SK-N-DZ (cell line): ENCODE results near the gene NEB.

Experiments used
- DNase-seq: peaks from one replicate; pipeline ENCODE4 v3.0.0-alpha.2; 2015; ENCODE audit warnings: low spot score

Gene NEB

DNA sequence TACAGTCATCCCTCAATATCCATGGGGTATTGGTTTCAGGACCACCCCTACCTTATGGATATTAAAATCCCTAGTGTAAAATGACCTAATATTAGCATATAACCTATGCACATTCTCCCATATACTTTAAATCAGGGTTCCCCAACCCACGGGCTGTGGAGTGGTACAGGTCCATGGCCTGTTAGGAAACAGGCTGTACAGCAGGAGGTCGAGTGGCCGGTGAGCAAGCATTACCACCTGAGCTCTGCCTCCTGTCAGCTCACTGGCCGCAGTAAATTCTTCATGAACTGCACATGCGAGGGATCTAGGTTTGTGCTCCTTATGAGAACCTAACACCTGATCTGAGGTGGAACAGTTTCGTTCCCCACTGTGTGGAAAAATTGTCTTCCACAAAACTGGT, 250.7 kb downstream of the NEB start:
- no peak for DNase-seq

- no peak for DNase-seq
Observed at GRCh38 chr2:151482171-151482725, 252.0 kb downstream of the NEB start.

- DNase-seq: no peak
Observed at GRCh38 chr2:151481744-151482143, 252.5 kb downstream of the NEB start.

DNA sequence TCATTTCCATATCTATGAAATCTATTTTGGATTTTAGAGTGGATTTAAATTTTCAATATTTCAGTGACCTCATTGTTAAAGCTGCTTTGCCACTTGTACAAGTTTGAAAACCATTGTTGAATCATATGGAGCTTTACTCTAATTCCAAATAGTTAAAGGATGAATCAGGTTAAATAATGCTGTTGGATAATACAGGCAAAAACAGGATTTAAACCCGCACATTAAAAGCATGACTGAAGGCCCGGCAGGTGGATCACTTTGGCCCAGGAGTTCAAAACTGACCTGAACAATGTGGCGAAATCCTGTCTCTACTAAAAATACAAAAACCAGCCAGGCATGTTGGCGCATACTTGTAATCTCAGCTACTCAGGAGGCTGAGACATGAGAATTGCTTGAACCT, 256.3 kb downstream of the NEB start:
- no peak for DNase-seq

- DNase-seq: no peak
Observed at GRCh38 chr2:151476287-151476686, 258.0 kb downstream of the NEB start.

GRCh38 chr2:151475071-151475470, 259.2 kb downstream of the NEB start:
- no peak for DNase-seq

- DNase-seq: no peak
Observed at GRCh38 chr2:151472966-151473365, 261.3 kb downstream of the NEB start.

- DNase-seq: no peak
Observed at GRCh38 chr2:151470556-151470955, 263.7 kb downstream of the NEB start.

- no peak for DNase-seq
Observed at GRCh38 chr2:151465771-151466170, 268.5 kb downstream of the NEB start.

DNA sequence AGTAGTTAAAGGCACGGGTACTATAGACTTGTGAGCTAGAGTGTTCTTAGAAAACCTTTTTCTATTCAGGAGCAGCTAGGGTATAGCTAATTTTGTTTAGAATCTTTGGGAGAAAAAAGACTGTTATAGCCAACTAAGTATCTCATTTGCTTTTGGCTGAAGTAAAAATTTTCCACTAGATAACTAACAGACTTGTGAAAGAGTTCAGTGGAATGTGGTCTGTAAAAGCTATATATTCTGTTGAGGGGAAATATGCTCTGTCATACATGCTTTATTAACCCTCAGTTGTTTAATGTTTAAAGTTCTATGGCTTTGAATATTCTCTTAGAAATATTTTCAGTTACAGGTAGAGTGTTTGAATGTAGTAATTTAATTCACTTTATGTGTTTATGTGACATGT, 274.9 kb downstream of the NEB start:
- DNase-seq: no peak

GRCh38 chr2:151439127-151439526, 295.1 kb downstream of the NEB start:
- no peak for DNase-seq

- DNase-seq: no peak
Observed at GRCh38 chr2:151438506-151438905, 295.8 kb downstream of the NEB start.

DNA sequence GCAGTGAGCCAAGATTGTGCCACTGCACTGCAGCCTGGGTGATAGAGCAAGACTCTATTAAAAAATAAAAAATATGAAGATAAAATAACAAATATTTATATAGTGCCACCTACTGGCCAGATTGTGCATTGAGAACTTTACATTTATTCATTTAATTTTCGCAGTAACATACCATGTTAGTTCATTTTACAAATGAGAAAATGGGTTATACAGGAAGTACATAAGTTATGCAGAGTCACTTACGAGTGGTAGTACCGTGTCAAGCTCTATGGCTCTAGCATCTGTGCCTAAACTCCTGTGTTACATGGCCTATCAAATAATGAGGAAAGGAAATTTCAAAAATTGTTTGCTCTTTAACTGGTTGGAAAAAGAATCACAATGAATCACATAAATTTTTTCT, 296.6 kb downstream of the NEB start:
- peak; percentile 7 for DNase-seq
